22Rv1 (cell line): ENCODE data around the gene SFXN4.

ENCODE experiments used
- CTCF ChIP-seq: fragments of 450-650 bp; IDR thresholded peaks from 2 replicates; pipeline ENCODE4 v1.5.1; 2017; ENCODE audit warnings: mild to moderate bottlenecking
- ZFX ChIP-seq: fragments of 450-650 bp; IDR thresholded peaks from 2 replicates; pipeline ENCODE4 v1.6.1; 2017; ENCODE audit warnings: antibody characterized with exemption, borderline replicate concordance

- TF ChIP-seq CTCF (no peak), ZFX (no peak)
These were observed 32.4 kb upstream of the SFXN4 start for GRCh38 chr10:119197921-119198320.
